Fibroblast of mammary gland (primary cell): Measurements from ENCODE around the gene ILF3.

Experiments
- DNase-seq: peaks from one replicate; pipeline ENCODE4 v3.0.0-alpha.2; 2010; ENCODE audit warnings: low read depth
- H3K4me3 ChIP-seq: 2 replicates; pipeline ENCODE4 v1.5.1; 2011; ENCODE audit warnings: low read depth, mild to moderate bottlenecking, low read length, moderate library complexity; ENCODE audit not compliant: control insufficient read depth
- CTCF ChIP-seq: conservative IDR thresholded peaks from 2 replicates; pipeline ENCODE4 v1.5.1; 2011; ENCODE audit warnings: low read depth, low read length, inconsistent platforms; ENCODE audit not compliant: control insufficient read depth, insufficient read depth

ILF3 gene

GRCh38 chr19:10683064-10683426 is 28.9 kb downstream of the ILF3 start:
- no peak for TF ChIP-seq CTCF
- no peak for DNase-seq
- H3K4me3 ChIP-seq: no peak overlapping the region

- DNase-seq: no peak
- TF ChIP-seq CTCF: no peak
- no peak overlapping the region for H3K4me3 ChIP-seq
Observed at GRCh38 chr19:10683582-10683981, 29.4 kb downstream of the ILF3 start.

- H3K4me3 ChIP-seq: no peak overlapping the region
- TF ChIP-seq CTCF: no peak
- DNase-seq: no peak
Observed at GRCh38 chr19:10685210-10685609, 31.1 kb downstream of the ILF3 start.

GRCh38 chr19:10686193-10686592 is 32.0 kb downstream of the ILF3 start:
- DNase-seq: no peak
- H3K4me3 ChIP-seq: no peak overlapping the region
- no peak for TF ChIP-seq CTCF

- peak; percentile 83 for DNase-seq
- TF ChIP-seq CTCF: no peak
- H3K4me3 ChIP-seq: no peak overlapping the region
Observed at GRCh38 chr19:10686661-10687517, 32.7 kb downstream of the ILF3 start.

- DNase-seq: no peak
- no peak overlapping the region for H3K4me3 ChIP-seq
- no peak for TF ChIP-seq CTCF
Observed at GRCh38 chr19:10687518-10688288, 33.6 kb downstream of the ILF3 start.
